Measurements from ENCODE around the gene TTC31.
A peak's percentile ranks its signal among the peaks of the same experiment; 100 is the strongest.

The TTC31 gene

DNA sequence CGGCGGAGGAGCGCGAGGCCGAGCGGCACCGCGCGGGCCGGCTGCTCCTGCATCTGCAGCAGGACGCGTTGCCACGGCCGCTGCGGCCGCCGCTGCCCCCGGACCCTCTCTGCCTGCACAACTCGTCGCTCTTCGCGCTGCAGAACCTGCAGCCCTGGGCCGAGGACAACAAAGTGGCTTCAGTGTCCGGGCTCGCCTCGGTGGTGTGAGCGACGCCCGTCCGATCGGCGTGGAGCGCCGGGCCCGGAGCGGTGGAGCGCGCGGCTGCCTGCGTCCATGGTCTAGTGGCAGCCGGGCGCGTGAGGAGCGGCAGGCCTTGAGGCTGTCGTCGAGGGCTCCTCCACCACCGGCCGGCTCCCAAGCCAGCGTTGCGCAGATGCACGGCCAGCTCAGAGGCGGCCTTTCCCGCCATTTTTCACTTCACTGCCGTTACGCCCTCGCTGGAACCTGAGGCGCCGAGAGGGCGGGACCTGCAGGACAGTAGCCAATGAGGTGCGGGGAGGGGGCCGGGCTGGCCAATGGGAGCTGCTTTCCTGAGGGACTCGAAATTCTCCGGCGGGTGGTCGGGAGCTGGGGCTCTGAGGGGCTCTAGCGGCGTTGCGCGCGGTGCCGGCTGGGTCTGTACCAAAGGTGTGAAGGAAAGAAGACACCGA is 33.2 kb downstream of the TTC31 start:
- peak; percentile 56 to 59 for DNase-seq (ENCODE audit: low read depth in 2 of 2)
- peak overlapping the region in 1 of 2 donors; percentile 24 for H3K4me3 ChIP-seq (replicated peaks in 1 of 2; ENCODE audit: low read depth in 2 of 2, low read length in 2 of 2)

DNA sequence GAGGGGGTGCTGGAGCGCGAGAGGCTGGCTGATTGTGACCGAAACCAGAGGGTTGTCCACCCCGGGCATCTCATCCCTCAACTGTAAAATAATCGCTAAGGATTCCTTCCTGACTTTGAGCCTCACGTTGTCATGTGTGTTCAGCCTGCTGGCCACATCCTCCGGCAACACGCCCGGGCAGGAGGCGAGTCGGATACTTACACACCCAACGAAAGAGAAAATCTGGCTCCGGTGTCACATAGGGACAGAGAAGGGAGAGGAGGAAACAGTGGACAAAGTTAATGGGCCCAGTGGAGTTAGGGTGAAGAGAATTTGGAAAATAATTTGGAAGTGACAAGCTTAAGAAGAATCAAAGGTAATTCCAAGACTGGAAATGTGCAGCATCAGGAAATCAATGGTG is 33.8 kb downstream of the TTC31 start:
- TF ChIP-seq, protein P1, sequence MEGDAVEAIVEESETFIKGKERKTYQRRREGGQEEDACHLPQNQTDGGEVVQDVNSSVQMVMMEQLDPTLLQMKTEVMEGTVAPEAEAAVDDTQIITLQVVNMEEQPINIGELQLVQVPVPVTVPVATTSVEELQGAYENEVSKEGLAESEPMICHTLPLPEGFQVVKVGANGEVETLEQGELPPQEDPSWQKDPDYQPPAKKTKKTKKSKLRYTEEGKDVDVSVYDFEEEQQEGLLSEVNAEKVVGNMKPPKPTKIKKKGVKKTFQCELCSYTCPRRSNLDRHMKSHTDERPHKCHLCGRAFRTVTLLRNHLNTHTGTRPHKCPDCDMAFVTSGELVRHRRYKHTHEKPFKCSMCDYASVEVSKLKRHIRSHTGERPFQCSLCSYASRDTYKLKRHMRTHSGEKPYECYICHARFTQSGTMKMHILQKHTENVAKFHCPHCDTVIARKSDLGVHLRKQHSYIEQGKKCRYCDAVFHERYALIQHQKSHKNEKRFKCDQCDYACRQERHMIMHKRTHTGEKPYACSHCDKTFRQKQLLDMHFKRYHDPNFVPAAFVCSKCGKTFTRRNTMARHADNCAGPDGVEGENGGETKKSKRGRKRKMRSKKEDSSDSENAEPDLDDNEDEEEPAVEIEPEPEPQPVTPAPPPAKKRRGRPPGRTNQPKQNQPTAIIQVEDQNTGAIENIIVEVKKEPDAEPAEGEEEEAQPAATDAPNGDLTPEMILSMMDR (IDR thresholded peaks at IDR 0.05; ENCODE audit: low read depth, low read length), result no peak
- H3K4me3 ChIP-seq (replicated peaks in 1 of 2; ENCODE audit: low read depth in 2 of 2, low read length in 2 of 2), result no peak overlapping the region
- no peak for DNase-seq (ENCODE audit: low read depth in 2 of 2)

More for the DNA sequence above, 33.2 kb downstream of the TTC31 start:
- TF ChIP-seq, protein P1 (IDR thresholded peaks at IDR 0.05; ENCODE audit: low read depth, low read length), result no peak

GRCh38 chr2:74522516-74522915 is 39.6 kb downstream of the TTC31 start:
- no peak overlapping the region for H3K4me3 ChIP-seq (replicated peaks in 1 of 2; ENCODE audit: low read depth in 2 of 2, low read length in 2 of 2)
- TF ChIP-seq, protein P1 (IDR thresholded peaks at IDR 0.05; ENCODE audit: low read depth, low read length), result no peak
- DNase-seq (ENCODE audit: low read depth in 2 of 2), result no peak

DNA sequence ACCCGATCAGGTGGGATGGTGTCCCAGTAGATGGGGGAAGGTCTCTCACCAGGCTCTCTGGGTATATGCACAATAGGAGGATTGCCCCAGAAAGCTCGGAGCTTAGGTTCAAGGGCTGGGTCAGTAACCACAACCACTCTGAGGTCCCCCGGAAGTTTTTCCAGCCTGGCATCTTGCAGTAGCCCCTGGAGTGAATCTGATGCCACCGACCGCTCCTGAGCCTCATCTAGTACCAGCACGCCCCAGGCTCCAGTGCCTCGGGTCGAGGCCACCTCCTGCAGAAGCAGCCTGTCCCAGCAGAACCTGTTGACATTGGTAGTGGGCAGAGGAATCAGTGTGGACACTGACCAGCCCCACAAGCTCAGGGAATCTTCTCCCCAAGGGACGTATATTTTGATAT is 41.1 kb downstream of the TTC31 start:
- H3K4me3 ChIP-seq (replicated peaks in 1 of 2; ENCODE audit: low read depth in 2 of 2, low read length in 2 of 2), result no peak overlapping the region
- no peak for DNase-seq (ENCODE audit: low read depth in 2 of 2)
- TF ChIP-seq, protein P1 (IDR thresholded peaks at IDR 0.05; ENCODE audit: low read depth, low read length), result no peak

GRCh38 chr2:74524955-74525716 is 42.3 kb downstream of the TTC31 start:
- TF ChIP-seq, protein P1 (IDR thresholded peaks at IDR 0.05; ENCODE audit: low read depth, low read length), result no peak
- no peak overlapping the region for H3K4me3 ChIP-seq (replicated peaks in 1 of 2; ENCODE audit: low read depth in 2 of 2, low read length in 2 of 2)
- DNase-seq (ENCODE audit: low read depth in 2 of 2), result no peak

DNA sequence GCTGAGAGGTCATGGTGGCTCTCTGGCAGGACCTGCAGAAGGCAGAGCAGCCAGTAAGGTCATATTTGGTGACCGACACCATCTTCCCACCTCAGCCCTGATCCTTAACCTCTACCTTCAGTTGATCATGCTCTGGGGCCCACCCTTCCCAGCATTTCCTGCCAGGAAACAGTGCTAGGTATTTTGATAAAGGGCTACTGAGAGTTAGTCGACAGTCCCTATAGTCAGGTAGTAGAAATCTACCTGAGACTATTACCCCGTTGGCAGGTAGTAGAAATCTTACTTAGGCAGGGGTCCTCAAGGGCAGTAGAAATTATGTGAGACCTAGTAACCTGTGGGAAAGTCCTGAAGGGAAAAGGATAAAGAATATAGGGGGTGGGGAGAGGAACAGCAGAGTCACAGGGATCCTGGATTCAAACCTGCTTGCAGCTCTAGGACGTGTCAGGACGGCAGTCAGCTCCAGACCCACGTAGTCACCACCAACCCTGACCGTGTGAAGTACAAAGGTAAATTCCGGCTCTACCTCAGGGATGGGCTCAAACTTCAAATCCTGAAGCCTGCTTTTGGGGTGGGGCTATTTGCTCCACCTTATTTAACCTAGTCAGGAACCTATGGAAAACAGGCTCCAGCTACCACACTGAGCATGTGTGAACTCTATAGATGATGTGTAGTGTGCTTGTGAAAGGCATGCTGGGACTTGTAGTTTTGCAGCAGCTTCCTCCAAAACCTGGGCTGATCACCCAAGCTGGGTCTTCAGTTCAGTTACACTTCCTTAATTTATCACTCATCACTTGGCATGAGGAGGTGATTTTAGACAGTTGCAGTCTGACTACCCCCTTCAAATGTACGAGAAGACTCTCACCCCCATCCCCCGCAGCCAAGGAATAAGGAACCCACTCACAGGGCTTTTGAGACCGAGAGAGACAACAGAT is 43.1 kb downstream of the TTC31 start, which contains the start of gene DQX1:
DQX1 (minus strand) TSS at position 515 of the 932 bp plus-strand sequence; CDS start at position 13, 502 bp downstream.
- TF ChIP-seq, protein P1 (IDR thresholded peaks at IDR 0.05; ENCODE audit: low read depth, low read length), result no peak
- DNase-seq (ENCODE audit: low read depth in 2 of 2), result peak; percentile 30 to 49
- H3K4me3 ChIP-seq (replicated peaks in 1 of 2; ENCODE audit: low read depth in 2 of 2, low read length in 2 of 2), result no peak within 1 kb of the TSS

Data from cardiac fibroblast (primary cell).